ACC112 (cell line): Measurements from ENCODE around the gene SFXN5.
"Not testable (repeated sequence)": the region's sequence is repeated elsewhere in the genome, so short reads cannot be mapped to it uniquely, and the experiment has no call there.

ENCODE experiments used
- H2AFZ ChIP-seq: fragments of 200-600 bp; sonication (generic); one replicate; pipeline ENCODE4 v1.6.0; 2017; ENCODE audit warnings: antibody characterized with exemption, low read length; ENCODE audit not compliant: unreplicated experiment
- H3K27ac ChIP-seq: fragments of 200-600 bp; sonication (generic); 2 replicates; pipeline ENCODE4 v1.5.1; 2014; ENCODE audit warnings: low read depth, mild to moderate bottlenecking, antibody characterized with exemption, low read length, moderate library complexity
- H3K27me3 ChIP-seq: fragments of 200-600 bp; sonication (generic); 2 replicates; pipeline ENCODE4 v1.6.1; 2014; ENCODE audit warnings: mild to moderate bottlenecking, antibody characterized with exemption, low read length, moderate library complexity, mixed read lengths; ENCODE audit not compliant: insufficient read depth
- H3K36me3 ChIP-seq: fragments of 200-600 bp; sonication (generic); 2 replicates; pipeline ENCODE4 v1.6.1; 2016; ENCODE audit warnings: mild to moderate bottlenecking, antibody characterized with exemption, low read length, moderate library complexity, mixed read lengths; ENCODE audit not compliant: insufficient read depth
- H3K4me1 ChIP-seq: fragments of 200-600 bp; sonication (generic); one replicate; pipeline ENCODE4 v1.6.1; 2016; ENCODE audit warnings: low read length, mixed read lengths; ENCODE audit not compliant: insufficient read depth, unreplicated experiment, control insufficient read depth
- H3K4me3 ChIP-seq: fragments of 200-600 bp; sonication (generic); 2 replicates; pipeline ENCODE4 v1.5.1; 2014; ENCODE audit warnings: mild to moderate bottlenecking, low read depth, low read length
- H3K79me2 ChIP-seq: fragments of 200-600 bp; sonication (generic); one replicate; pipeline ENCODE4 v1.6.0; 2016; ENCODE audit warnings: low read length; ENCODE audit not compliant: control insufficient read depth, unreplicated experiment, insufficient read depth

The SFXN5 gene

GRCh38 chr2:72915907-72916742, 155.4 kb downstream of the SFXN5 start:
- peaks cover 98% of the 10 kb centered on the region for H3K27me3 ChIP-seq

DNA sequence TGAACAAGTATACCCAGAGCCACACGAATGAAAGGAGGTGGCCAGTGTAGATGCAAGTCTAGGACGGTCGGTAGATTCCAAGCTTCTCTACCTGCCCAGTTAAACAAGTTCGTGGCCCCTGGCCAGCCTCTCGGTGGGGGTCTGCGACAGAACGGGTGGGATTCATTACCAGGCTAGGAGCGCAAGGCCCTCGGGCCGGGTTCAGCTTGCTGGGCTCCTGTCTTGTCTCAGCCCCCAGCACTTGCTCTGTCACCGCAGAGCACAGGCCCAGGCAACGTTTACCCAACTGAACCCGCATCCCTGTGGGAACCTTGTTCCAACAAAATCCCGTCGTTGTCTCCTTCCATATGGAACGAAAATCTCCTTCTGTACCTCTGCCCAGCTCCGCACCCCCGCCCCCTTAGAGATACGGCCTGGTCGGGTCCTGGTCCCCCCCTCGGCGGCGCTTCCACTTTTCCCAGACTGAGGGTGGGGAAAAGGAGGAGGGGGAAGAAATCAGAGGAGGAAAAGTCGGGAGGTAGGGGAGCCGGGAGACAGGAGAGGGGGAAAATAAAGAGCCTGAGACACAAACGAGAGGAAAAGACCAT, 156.1 kb downstream of the SFXN5 start:
- Histone ChIP-seq H3K27me3 (peaks cover 98% of the 10 kb centered on the region), H3K4me1 (peaks cover 5% of the 10 kb centered on the region), H3K27ac (no peak overlapping the region), H3K4me3 (no peak overlapping the region), H2AFZ (no peak overlapping the region), H3K79me2 (no peaks in the 10 kb centered on the region), H3K36me3 (no peaks in the 10 kb centered on the region)

More at GRCh38 chr2:72915907-72916742, 155.4 kb downstream of the SFXN5 start:
- Histone ChIP-seq H3K79me2 (no peaks in the 10 kb centered on the region), H3K4me3 (0 out of 2 replicates have a peak overlapping the region, but pooled peaks have one; percentile 20), H3K36me3 (no peaks in the 10 kb centered on the region), H3K4me1 (peaks cover 5% of the 10 kb centered on the region), H3K27ac (no peak overlapping the region), H2AFZ (no peak overlapping the region)

DNA sequence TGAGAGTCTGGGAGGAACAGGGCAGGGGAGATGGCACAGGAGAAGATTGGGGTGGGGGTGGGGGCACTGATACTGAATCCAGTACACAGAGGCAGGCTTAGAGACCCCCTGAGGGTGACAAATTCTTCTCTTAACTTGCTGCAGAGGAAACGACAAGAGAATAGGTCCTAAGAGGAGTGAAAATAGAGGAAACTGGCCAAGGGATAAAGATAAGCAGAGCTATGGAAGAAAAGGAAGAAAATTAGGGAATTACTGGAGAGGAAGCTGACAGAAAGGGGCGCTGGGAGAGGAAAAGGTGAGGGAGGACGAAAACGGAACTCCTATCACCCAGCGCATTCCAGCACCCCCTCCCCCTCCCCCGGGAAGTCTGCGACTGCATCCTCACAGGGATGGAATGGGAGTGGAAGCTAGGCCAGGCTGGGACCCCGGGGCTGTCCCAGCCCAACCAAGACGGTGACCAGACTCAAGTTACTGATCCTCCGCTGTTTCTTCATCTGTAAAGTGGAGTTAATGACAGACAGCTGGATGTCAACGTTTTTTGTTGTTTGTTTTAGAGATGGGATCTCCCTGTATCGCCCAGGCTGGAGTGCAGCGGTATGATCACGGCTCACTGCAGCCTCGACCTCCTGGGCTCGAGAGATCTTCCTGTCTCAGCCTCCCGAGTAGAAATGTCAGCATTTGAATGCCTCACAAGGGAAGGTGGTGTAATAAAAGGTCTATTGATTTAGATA, 156.8 kb downstream of the SFXN5 start:
- Histone ChIP-seq H3K4me3 (no peak overlapping the region), H3K4me1 (peaks cover 5% of the 10 kb centered on the region), H3K79me2 (no peaks in the 10 kb centered on the region), H3K36me3 (no peaks in the 10 kb centered on the region), H3K27ac (no peak overlapping the region), H3K27me3 (peaks cover 98% of the 10 kb centered on the region), H2AFZ (no peak overlapping the region)

- H3K27ac ChIP-seq: no peak overlapping the region
- peaks cover 5% of the 10 kb centered on the region for H3K4me1 ChIP-seq
- H3K79me2 ChIP-seq: no peaks in the 10 kb centered on the region
- no peak overlapping the region for H2AFZ ChIP-seq
- no peaks in the 10 kb centered on the region for H3K36me3 ChIP-seq
- peaks cover 97% of the 10 kb centered on the region for H3K27me3 ChIP-seq
- no peak overlapping the region for H3K4me3 ChIP-seq
Observed at GRCh38 chr2:72914206-72914559, 157.3 kb downstream of the SFXN5 start.

- H3K27ac ChIP-seq: no peak overlapping the region
- no peak overlapping the region for H2AFZ ChIP-seq
- H3K79me2 ChIP-seq: no peaks in the 10 kb centered on the region
- peaks cover 5% of the 10 kb centered on the region for H3K4me1 ChIP-seq
- H3K4me3 ChIP-seq: no peak overlapping the region
- peaks cover 96% of the 10 kb centered on the region for H3K27me3 ChIP-seq
- H3K36me3 ChIP-seq: no peaks in the 10 kb centered on the region
Observed at GRCh38 chr2:72913486-72914205, 157.9 kb downstream of the SFXN5 start.

- Histone ChIP-seq H3K36me3 (no peaks in the 10 kb centered on the region), H3K4me3 (no peak overlapping the region), H3K4me1 (no peaks in the 10 kb centered on the region), H3K79me2 (no peaks in the 10 kb centered on the region), H3K27me3 (peaks cover 97% of the 10 kb centered on the region), H2AFZ (no peak overlapping the region), H3K27ac (no peak overlapping the region)
Observed at GRCh38 chr2:72911256-72911655, 160.3 kb downstream of the SFXN5 start.

GRCh38 chr2:72908741-72909140, 162.8 kb downstream of the SFXN5 start:
- Histone ChIP-seq H3K27me3 (peaks cover 96% of the 10 kb centered on the region), H3K79me2 (no peaks in the 10 kb centered on the region), H3K36me3 (no peaks in the 10 kb centered on the region), H3K27ac (no peak overlapping the region), H2AFZ (no peak overlapping the region), H3K4me1 (no peaks in the 10 kb centered on the region), H3K4me3 (no peak overlapping the region)

GRCh38 chr2:72907369-72907768, 164.1 kb downstream of the SFXN5 start:
- peaks cover 97% of the 10 kb centered on the region for H3K27me3 ChIP-seq
- H3K79me2 ChIP-seq, H3K4me1 ChIP-seq, H3K36me3 ChIP-seq, H2AFZ ChIP-seq, H3K27ac ChIP-seq, H3K4me3 ChIP-seq: not testable (repeated sequence)

DNA sequence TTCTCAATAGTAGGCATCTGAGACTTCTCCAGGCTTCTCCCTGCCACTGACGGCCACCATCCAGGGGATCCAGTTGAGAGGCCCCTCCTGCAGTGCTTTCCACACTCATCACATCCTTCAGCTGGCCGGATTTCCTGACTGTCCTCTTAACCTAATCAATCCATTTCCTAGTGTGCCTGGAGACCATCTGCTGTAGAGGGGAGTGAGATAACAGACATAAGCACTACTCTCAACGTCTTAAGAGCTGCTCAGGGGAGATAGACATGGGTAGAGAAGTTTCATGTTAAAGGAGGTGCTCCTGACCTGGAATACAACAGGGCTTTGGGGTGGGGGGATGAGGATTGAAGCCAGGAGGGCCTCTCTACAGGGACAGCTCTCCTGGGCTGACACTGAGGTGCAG, 170.1 kb downstream of the SFXN5 start:
- Histone ChIP-seq H3K4me3 (no peak overlapping the region), H3K27me3 (peaks cover 79% of the 10 kb centered on the region), H3K79me2 (no peaks in the 10 kb centered on the region), H3K4me1 (peaks cover under 1% of the 10 kb centered on the region), H2AFZ (no peak overlapping the region), H3K27ac (no peak overlapping the region), H3K36me3 (no peaks in the 10 kb centered on the region)

- no peak overlapping the region for H3K27ac ChIP-seq
- H3K4me3 ChIP-seq: no peak overlapping the region
- no peak overlapping the region for H2AFZ ChIP-seq
- H3K4me1 ChIP-seq: peaks cover 10% of the 10 kb centered on the region
- no peaks in the 10 kb centered on the region for H3K79me2 ChIP-seq
- H3K36me3 ChIP-seq: no peaks in the 10 kb centered on the region
- peaks cover 68% of the 10 kb centered on the region for H3K27me3 ChIP-seq
Observed at GRCh38 chr2:72900191-72900825, 171.2 kb downstream of the SFXN5 start.
